ENCODE measurements around the gene ITPA.

Gene ITPA

GRCh38 chr20:3222635-3223600, 13.6 kb downstream of the ITPA start:
- H3K4me3 ChIP-seq (ENCODE audit: low read depth, low read length), result no peak overlapping the region
- DNase-seq (ENCODE audit: low read depth), result peak; percentile 53
- TF ChIP-seq CTCF (IDR thresholded peaks at IDR 0.05; ENCODE audit: insufficient read depth, low read depth, low read length, missing control alignments), result no peak

GRCh38 chr20:3223651-3223993, 14.3 kb downstream of the ITPA start:
- TF ChIP-seq CTCF (IDR thresholded peaks at IDR 0.05; ENCODE audit: insufficient read depth, low read depth, low read length, missing control alignments), result no peak
- no peak overlapping the region for H3K4me3 ChIP-seq (ENCODE audit: low read depth, low read length)
- no peak for DNase-seq (ENCODE audit: low read depth)

- H3K4me3 ChIP-seq (ENCODE audit: low read depth, low read length), result no peak overlapping the region
- no peak for DNase-seq (ENCODE audit: low read depth)
- no peak for TF ChIP-seq CTCF (IDR thresholded peaks at IDR 0.05; ENCODE audit: insufficient read depth, low read depth, low read length, missing control alignments)
Measured at GRCh38 chr20:3223994-3224680, 14.8 kb downstream of the ITPA start.

- TF ChIP-seq CTCF (IDR thresholded peaks at IDR 0.05; ENCODE audit: insufficient read depth, low read depth, low read length, missing control alignments), result no peak
- H3K4me3 ChIP-seq (ENCODE audit: low read depth, low read length), result no peak overlapping the region
- no peak for DNase-seq (ENCODE audit: low read depth)
Measured at GRCh38 chr20:3224681-3225421, 15.6 kb downstream of the ITPA start.

- no peak for TF ChIP-seq CTCF (IDR thresholded peaks at IDR 0.05; ENCODE audit: insufficient read depth, low read depth, low read length, missing control alignments)
- DNase-seq (ENCODE audit: low read depth), result no peak
- no peak overlapping the region for H3K4me3 ChIP-seq (ENCODE audit: low read depth, low read length)
Measured at GRCh38 chr20:3226093-3226492, 16.8 kb downstream of the ITPA start.

- DNase-seq (ENCODE audit: low read depth), result no peak
- H3K4me3 ChIP-seq (ENCODE audit: low read depth, low read length), result no peak overlapping the region
- TF ChIP-seq CTCF (IDR thresholded peaks at IDR 0.05; ENCODE audit: insufficient read depth, low read depth, low read length, missing control alignments), result no peak
Measured at GRCh38 chr20:3226864-3227263, 17.6 kb downstream of the ITPA start.
